NCI-H1436 (cell line): ENCODE measurements around the gene GABRB1.

Experiments used
- DNase-seq: peaks from one replicate; lab custom pipeline; 2025; lab: John Stamatoyannopoulos, UW

Gene GABRB1

GRCh38 chr4:47118192-47118929 lies 87.0 kb downstream of the GABRB1 start:
- DNase-seq: no peak

- DNase-seq: no peak
Observed at GRCh38 chr4:47120783-47121182, 89.4 kb downstream of the GABRB1 start.

- peak; percentile 35 for DNase-seq
Observed at GRCh38 chr4:47122592-47123291, 91.4 kb downstream of the GABRB1 start.

- no peak for DNase-seq
Observed at GRCh38 chr4:47128991-47129390, 97.6 kb downstream of the GABRB1 start.

GRCh38 chr4:47135210-47135609 lies 103.8 kb downstream of the GABRB1 start:
- no peak for DNase-seq

- no peak for DNase-seq
Observed at GRCh38 chr4:47143261-47143660, 111.9 kb downstream of the GABRB1 start.

GRCh38 chr4:47145630-47146029 lies 114.3 kb downstream of the GABRB1 start:
- no peak for DNase-seq

GRCh38 chr4:47154816-47155370 lies 123.5 kb downstream of the GABRB1 start:
- DNase-seq: no peak

- DNase-seq: no peak
Observed at GRCh38 chr4:47155919-47156318, 124.6 kb downstream of the GABRB1 start.

- no peak for DNase-seq
Observed at GRCh38 chr4:47160095-47160494, 128.7 kb downstream of the GABRB1 start.

GRCh38 chr4:47167081-47168035 lies 136.0 kb downstream of the GABRB1 start:
- no peak for DNase-seq

- DNase-seq: no peak
Observed at GRCh38 chr4:47184083-47184482, 152.7 kb downstream of the GABRB1 start.

- DNase-seq: no peak
Observed at GRCh38 chr4:47185761-47186160, 154.4 kb downstream of the GABRB1 start.

- no peak for DNase-seq
Observed at GRCh38 chr4:47187608-47188007, 156.2 kb downstream of the GABRB1 start.

GRCh38 chr4:47193179-47193578 lies 161.8 kb downstream of the GABRB1 start:
- no peak for DNase-seq

- DNase-seq: no peak
Observed at GRCh38 chr4:47194036-47194737, 162.8 kb downstream of the GABRB1 start.

- no peak for DNase-seq
Observed at GRCh38 chr4:47195706-47196105, 164.3 kb downstream of the GABRB1 start.

- no peak for DNase-seq
Observed at GRCh38 chr4:47198791-47199190, 167.4 kb downstream of the GABRB1 start.

GRCh38 chr4:47203593-47203992 lies 172.2 kb downstream of the GABRB1 start:
- no peak for DNase-seq

GRCh38 chr4:47207555-47207954 lies 176.2 kb downstream of the GABRB1 start:
- DNase-seq: no peak

- no peak for DNase-seq
Observed at GRCh38 chr4:47209833-47210232, 178.5 kb downstream of the GABRB1 start.

- DNase-seq: no peak
Observed at GRCh38 chr4:47210828-47211227, 179.5 kb downstream of the GABRB1 start.
